Hematopoietic multipotent progenitor cell treated with erythropoietin and hydrocortisone succinate and interleukin-3 and kit ligand, for 6 days (in vitro differentiated cells): ENCODE results near the gene OR4M2.
"Not testable (repeated sequence)": the region's sequence is repeated elsewhere in the genome, so short reads cannot be mapped to it uniquely, and the experiment has no call there.

Experiments used
- DNase-seq: peaks from one replicate; pipeline ENCODE4 v3.0.0-alpha.2; 2015

OR4M2 gene, protein sequence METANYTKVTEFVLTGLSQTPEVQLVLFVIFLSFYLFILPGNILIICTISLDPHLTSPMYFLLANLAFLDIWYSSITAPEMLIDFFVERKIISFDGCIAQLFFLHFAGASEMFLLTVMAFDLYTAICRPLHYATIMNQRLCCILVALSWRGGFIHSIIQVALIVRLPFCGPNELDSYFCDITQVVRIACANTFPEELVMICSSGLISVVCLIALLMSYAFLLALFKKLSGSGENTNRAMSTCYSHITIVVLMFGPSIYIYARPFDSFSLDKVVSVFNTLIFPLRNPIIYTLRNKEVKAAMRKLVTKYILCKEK

DNA sequence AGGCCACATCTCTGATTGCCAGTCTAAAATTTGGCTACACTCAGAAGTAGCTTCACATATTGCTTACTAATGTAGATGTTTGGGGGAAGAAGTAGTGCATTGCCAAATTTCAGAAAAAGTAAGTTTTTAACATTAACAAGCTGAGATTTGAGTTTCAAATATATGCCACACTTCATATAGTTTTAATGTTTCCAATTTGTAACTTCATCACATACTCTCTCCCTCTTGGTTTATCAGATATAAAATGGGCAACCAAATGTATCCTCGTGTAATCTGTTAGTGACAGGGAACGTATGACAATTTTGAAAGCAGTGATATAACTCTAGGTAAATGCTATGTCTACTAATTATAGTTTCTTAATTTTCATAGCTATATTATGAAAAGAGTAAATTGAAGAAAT lies at the start of gene OR4M2:
TSS of gene OR4M2 (plus strand) at position 301 of the 400 bp plus-strand sequence. CDS start at position 399, 98 bp downstream.
- not testable (repeated sequence) for DNase-seq

DNA sequence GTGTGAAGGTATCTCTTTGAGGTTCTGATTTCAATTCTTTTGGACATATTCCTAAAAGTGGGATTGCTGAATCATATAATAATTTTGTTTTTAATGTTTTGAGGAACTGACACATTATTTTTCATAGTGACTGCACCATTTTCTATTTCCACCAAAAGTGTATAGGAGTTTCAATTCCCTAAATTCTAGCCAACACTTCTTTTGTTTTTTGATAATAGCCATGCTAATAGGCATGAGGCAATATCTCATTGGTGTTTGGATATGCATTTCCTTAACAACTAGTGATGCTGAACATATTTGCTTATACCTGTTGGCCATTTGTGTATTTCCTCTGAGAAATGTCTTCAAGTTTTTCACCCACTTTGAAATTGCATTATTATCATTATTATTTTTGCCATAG lies 11.1 kb upstream of the OR4M2 start:
- not testable (repeated sequence) for DNase-seq

GRCh38 chr15:22081386-22081785 lies 1.1 kb downstream of the OR4M2 start:
- DNase-seq, result not testable (repeated sequence)

DNA sequence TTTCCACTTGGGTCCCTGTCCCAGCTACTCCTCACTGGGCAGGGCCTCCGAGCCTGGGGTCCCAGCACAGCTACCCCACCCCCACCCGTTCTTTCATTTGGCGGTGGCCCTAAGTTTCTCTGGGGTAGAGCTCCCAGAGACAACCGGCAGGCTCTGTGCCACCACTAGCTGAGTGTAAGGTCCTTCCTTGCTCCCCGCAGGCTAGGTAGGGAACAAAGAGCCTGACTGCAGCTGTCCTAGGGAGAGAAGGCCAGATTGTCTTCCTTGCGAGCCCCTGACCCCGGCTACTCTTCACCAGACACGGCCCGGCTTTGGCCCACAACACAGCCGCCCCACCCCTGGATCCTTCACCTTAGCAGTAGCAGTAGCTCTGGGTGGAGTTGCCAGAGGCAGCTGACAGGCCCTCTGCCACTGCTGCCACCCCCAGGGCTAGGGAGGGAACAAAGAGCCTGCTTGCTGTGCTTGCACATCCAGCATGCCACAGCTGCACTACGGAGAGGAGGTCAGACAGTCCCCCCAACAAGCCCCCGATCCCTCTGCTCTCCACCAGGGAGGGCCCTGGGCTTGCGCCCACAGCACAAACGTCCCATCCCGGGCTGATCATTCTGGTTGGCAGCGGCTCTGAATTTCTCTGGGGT lies 18.4 kb downstream of the OR4M2 start:
- not testable (repeated sequence) for DNase-seq

- not testable (repeated sequence) for DNase-seq
Measured at GRCh38 chr15:22099289-22099891, 19.1 kb downstream of the OR4M2 start.

- DNase-seq, result not testable (repeated sequence)
Measured at GRCh38 chr15:22122033-22122432, 41.7 kb downstream of the OR4M2 start.
